Rectal smooth muscle tissue (tissue), 1 donor: ENCODE results near the gene DNER.

ENCODE experiments used
- H3K27ac ChIP-seq: one replicate; pipeline ENCODE4 v1.7.0; 2013; ENCODE audit warnings: low read depth, low read length, inconsistent platforms
- H3K27me3 ChIP-seq: one replicate; pipeline ENCODE4 v1.7.0; 2013; ENCODE audit warnings: low read length; ENCODE audit not compliant: control insufficient read depth, insufficient read depth
- H3K36me3 ChIP-seq: one replicate; pipeline ENCODE4 v1.7.0; 2013; ENCODE audit warnings: low read length; ENCODE audit not compliant: control insufficient read depth, insufficient read depth
- H3K4me1 ChIP-seq: one replicate; pipeline ENCODE4 v1.7.0; 2013; ENCODE audit warnings: low read length; ENCODE audit not compliant: control insufficient read depth, insufficient read depth
- H3K4me3 ChIP-seq: one replicate; pipeline ENCODE4 v1.7.0; 2013; ENCODE audit warnings: low read length
- H3K9ac ChIP-seq: one replicate; pipeline ENCODE4 v1.7.0; 2013; ENCODE audit warnings: low read length

DNER gene

DNA sequence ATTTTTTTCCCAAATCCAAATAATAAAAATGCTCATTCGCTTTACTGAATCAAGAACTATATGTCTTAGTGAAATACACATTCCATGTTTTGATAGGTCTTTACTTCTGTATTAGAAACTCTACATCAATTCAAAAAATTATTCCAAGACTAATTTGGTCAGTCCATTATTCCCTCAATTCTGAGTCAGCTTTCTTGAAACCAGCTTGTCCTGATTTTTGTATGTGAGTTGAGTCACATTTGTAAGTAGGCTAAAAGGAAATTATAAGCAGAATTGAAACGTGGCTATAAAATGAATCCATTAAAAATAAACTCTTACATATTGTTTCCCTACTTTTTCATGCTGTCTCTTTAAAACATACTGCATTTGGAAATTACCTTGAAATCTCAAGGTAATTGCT is 113.0 kb downstream of the DNER start:
- Histone ChIP-seq H3K4me3 (no peak overlapping the region), H3K27ac (no peak overlapping the region), H3K4me1 (no peaks in the 10 kb centered on the region), H3K9ac (no peak overlapping the region), H3K27me3 (no peaks in the 10 kb centered on the region), H3K36me3 (no peaks in the 10 kb centered on the region)

DNA sequence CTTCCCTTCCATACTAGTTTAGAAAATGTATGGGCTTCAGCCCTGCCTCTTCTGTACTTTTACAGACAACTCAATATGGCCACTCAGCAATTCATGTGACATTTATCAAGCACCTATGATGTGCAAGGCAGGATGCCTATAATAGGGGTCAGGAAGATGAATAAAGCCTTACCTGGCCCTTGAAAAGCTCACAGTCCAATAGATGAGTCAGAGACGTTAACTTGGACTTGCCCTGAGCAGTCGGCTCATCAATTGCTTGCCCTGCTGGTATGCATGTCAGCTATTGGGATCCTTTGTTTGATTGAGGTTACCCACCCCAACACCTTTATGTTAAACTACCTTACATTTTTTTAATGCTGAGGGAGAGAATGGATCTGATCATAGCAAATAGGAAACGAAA is 116.1 kb downstream of the DNER start:
- Histone ChIP-seq H3K4me3 (no peak overlapping the region), H3K36me3 (no peaks in the 10 kb centered on the region), H3K27ac (no peak overlapping the region), H3K9ac (no peak overlapping the region), H3K27me3 (no peaks in the 10 kb centered on the region), H3K4me1 (no peaks in the 10 kb centered on the region)

DNA sequence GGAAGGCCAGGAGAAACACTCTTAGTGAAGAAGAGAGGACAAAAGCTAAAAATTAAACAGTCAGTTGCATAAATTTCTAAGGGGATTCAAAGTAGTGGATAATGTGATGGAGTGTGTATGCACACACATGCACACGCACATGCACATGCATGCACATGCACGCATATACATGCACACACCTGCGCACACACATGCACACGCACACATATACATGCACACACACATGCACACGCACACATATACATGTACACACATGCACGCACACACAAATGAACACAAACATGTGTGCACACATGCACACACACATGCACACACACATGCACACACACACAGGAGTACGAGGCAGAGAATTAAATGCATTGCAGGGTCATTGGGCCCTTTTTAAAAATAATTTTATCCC is 117.6 kb downstream of the DNER start:
- no peaks in the 10 kb centered on the region for H3K27me3 ChIP-seq
- H3K27ac ChIP-seq: no peak overlapping the region
- H3K4me3 ChIP-seq: no peak overlapping the region
- H3K4me1 ChIP-seq: no peaks in the 10 kb centered on the region
- no peak overlapping the region for H3K9ac ChIP-seq
- no peaks in the 10 kb centered on the region for H3K36me3 ChIP-seq

DNA sequence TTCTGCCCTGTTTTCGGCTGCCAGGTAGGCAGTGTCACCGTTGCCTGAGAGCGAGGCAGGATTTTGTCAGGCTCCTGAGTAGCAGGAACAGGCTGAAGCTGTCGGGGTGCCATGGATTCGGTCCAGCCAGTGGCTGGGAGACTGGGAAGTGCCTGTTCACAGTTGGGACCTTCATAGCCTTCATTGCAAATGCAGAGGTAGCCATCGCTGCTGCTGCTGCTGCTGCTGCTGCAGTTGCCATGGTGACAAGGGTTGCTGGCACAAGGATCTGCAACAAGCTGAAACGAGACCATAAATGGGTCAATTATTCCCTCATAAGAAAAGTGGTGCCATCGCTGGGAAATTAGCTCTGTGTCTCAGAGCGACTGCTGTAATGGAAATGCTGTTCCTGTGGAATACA is 122.7 kb downstream of the DNER start:
- Histone ChIP-seq H3K27ac (no peak overlapping the region), H3K36me3 (no peaks in the 10 kb centered on the region), H3K4me3 (no peak overlapping the region), H3K27me3 (no peaks in the 10 kb centered on the region), H3K9ac (no peak overlapping the region), H3K4me1 (no peaks in the 10 kb centered on the region)

DNA sequence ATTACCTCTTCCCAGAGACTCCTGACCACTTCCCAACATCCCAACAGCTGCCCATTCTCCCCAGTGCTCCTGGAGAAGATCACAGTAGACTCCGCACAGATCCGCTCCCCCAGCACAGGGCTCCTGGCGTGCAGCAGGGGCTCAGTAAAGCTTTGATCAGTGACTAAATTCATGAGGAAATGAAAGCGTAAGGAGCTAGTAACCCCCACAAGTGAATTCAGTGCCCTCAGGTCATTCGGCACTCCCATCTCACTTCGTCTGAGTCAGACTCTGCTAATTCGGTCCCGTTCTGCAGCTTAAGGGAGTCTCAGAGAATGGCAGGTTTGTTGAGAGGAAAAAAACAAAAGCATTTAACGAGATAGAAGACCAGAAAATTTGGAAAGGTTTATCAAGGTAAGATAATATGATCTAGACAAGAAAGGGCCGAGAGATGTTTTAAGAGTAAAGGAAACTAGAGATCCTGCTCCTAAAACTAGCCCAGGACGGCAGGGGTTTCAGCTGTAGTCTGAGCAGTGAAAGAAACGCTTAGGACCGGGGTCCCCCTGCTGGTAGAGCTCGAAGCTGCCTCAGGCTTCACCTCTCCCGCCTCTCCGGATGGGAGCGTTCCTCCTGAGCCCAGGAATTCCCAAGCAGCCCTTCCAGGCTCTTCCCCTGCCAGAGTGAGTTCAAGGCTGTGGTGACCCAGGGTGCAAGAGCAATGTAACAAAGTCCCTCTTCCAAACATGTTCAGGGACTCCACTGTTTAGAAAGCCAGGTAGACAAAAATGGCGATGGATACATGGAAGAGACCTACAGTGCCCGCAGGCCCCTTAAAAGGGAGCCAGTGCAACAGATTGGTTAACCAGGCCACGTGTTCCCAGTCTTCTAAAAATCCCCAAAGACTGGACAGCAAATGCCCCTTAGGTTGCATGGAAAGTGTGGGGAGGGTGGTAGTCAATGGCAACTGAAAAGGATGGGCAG is 127.3 kb downstream of the DNER start:
- Histone ChIP-seq H3K36me3 (no peaks in the 10 kb centered on the region), H3K9ac (no peak overlapping the region), H3K4me1 (no peaks in the 10 kb centered on the region), H3K4me3 (peak overlapping the region; percentile 37), H3K27me3 (no peaks in the 10 kb centered on the region), H3K27ac (peak overlapping the region; percentile 45)

DNA sequence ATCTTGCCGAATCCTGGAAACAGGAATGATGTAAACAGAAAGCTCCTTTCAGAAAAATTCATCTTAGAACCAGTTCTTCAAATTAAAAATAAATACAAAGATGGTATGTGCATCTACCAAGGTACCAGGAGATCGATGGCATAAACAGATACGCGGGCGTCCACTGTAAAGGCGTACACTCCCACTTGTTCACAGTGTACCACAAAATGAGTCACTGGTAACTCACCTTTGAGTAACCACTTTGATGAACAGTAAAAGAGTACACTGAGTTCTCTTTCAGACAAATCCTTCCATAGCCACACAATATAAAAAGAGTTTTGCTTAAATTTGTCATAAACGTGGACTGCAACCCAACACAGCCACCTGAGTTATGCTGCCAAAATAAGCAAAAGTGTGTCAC is 128.3 kb downstream of the DNER start:
- Histone ChIP-seq H3K27ac (no peak overlapping the region), H3K36me3 (no peaks in the 10 kb centered on the region), H3K9ac (no peak overlapping the region), H3K4me1 (no peaks in the 10 kb centered on the region), H3K4me3 (no peak overlapping the region), H3K27me3 (no peaks in the 10 kb centered on the region)

DNA sequence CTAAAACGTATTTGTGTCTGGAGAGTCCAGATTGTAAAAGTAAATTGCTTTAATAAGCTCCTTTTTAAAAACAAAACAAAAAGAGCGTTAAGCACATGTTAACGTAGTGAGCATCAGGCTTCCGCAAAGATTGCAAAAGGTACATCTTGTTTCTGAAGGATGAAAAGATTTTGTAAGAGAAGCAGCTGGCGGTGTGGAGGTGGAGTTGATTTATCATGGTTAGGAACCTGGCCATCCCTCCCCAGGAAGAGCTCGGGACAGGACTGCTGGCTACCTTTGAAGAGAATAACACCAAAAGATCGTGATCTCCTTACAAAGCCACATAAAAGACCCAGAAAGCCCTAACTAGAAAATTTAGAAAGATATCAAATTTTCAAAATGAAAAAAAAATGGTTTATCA is 132.2 kb downstream of the DNER start:
- H3K4me3 ChIP-seq: no peak overlapping the region
- H3K27me3 ChIP-seq: no peaks in the 10 kb centered on the region
- no peaks in the 10 kb centered on the region for H3K4me1 ChIP-seq
- no peaks in the 10 kb centered on the region for H3K36me3 ChIP-seq
- no peak overlapping the region for H3K27ac ChIP-seq
- no peak overlapping the region for H3K9ac ChIP-seq

DNA sequence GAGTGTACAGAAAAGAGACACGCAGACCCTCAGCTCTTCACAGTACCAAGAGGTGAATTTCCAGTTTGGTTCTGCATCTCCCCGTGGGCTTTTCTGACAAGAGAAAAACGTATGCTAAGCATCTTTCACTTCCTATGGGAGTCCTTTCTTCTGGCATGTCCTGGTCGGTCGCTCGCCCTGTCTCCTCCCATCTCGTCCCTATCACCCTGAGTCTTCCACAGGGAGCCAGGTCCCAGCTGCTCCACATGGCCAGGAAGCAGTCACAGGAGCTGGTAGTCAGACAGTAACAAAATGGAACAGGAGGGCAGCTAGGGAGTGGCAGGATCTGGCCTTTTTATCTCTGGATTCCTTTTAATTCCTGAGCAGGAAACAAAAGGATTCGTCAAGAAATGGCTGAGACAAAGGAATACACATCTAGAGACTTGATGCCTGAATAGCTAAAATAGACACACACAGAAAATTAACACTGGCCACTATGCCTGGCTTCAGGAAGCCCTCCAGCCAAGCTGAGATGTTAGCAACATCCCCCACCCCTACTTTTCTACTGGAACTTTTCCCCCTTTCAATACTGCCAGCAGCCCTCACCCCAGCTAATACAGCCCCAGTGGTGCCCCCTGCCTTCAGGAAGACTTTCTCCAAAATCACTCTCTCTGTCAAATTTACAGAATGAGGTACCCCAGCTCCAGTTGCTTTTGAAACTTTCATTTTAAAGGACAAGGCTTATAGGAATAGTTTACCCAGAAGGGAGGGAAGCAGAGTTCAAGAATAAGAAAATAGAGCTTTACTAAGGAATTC is 136.1 kb downstream of the DNER start:
- no peak overlapping the region for H3K9ac ChIP-seq
- no peaks in the 10 kb centered on the region for H3K4me1 ChIP-seq
- no peak overlapping the region for H3K27ac ChIP-seq
- H3K4me3 ChIP-seq: no peak overlapping the region
- no peaks in the 10 kb centered on the region for H3K36me3 ChIP-seq
- H3K27me3 ChIP-seq: no peaks in the 10 kb centered on the region

DNA sequence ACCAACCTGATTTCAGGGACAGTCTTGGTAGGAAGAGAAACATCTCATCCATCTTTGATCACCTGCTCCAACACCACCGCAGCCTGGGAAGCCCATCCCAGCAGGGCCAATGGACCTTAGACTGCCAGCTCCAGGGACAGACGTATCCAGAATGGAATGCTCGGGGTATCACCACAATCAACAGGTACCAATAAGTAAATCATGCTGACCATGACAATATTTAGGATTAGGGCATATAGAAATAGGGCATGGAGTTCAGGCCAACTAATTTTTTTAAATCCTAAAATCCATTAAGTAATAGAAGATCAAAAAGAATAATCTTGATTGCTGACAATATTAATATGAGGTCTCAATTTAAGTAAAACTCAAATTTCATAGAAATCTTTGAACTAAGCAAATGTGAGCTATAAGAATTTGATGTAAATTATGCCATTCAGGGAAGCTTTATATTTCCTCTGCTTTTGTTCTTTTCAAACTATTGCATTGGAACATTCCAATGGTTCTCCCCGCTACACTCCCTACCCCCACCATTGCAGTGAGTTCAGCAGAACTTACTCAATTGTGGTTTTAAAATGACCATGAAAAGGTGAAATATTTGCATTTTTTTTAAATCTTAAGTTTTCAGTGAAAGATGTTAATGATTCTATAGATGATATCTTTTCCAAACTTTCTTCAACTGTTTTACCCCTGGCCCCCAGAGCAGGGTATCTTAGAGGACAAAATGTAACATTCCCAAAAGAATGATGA is 138.6 kb downstream of the DNER start:
- H3K9ac ChIP-seq: no peak overlapping the region
- no peaks in the 10 kb centered on the region for H3K36me3 ChIP-seq
- H3K27me3 ChIP-seq: no peaks in the 10 kb centered on the region
- no peak overlapping the region for H3K4me3 ChIP-seq
- no peak overlapping the region for H3K27ac ChIP-seq
- H3K4me1 ChIP-seq: no peaks in the 10 kb centered on the region

DNA sequence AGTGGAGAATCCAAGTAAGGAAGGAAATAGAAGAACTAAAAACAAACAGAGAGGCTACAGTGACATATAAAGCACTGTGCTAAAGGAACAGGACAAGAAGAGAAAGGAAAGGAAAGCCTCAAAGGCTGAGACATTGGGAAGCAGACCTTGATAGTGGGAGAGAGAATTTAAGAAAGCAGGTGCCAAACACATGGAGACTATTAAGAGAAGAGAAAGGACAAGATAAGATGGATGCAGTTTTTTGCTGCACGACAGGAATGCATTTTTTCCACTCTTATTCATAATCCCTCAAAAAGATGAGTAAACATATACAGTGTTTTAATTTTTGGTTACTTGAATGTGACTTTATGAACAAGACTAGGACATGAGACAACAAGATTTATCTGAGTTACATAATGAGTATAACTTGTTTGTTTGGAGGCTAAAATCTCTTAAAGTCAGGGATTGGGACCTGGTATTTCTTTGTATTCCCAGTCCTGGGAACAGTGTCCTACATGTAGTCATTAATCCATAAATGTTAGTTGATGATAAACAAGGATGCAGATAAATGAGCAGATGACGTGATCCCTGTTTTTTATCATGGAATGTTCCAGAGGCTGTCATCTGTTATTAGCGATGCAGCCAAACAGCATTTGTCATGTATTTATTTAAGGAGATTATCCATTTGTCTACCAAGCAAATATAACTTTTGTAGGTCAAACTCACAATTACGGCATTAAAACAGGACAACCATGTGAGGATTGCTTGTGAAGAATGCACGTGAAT is 141.7 kb downstream of the DNER start:
- H3K27ac ChIP-seq: peak overlapping the region; percentile 11
- no peaks in the 10 kb centered on the region for H3K36me3 ChIP-seq
- no peaks in the 10 kb centered on the region for H3K27me3 ChIP-seq
- H3K9ac ChIP-seq: no peak overlapping the region
- no peak overlapping the region for H3K4me3 ChIP-seq
- H3K4me1 ChIP-seq: no peaks in the 10 kb centered on the region

DNA sequence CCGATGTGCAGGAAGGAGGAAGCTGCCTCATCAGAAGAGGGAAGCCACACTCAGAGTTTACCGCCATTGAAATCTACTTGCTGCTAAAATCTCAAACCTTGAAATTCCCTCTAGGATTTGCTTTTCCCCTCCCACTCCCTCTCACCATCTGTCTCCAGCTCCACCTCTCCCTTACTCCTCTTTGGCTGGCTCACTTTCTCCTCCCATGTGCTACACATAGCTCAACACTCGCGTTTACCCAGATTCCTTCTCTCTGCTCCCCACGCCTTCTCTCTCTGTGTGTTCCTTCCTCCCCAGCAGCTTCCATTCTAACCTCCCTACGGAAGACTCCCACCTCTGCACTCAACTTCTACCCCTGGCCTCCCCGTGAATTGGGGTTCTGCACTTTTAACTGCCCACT is 143.1 kb downstream of the DNER start:
- H3K27me3 ChIP-seq: no peaks in the 10 kb centered on the region
- H3K36me3 ChIP-seq: no peaks in the 10 kb centered on the region
- H3K27ac ChIP-seq: peak overlapping the region; percentile 11
- H3K4me1 ChIP-seq: no peaks in the 10 kb centered on the region
- H3K9ac ChIP-seq: no peak overlapping the region
- H3K4me3 ChIP-seq: no peak overlapping the region

DNA sequence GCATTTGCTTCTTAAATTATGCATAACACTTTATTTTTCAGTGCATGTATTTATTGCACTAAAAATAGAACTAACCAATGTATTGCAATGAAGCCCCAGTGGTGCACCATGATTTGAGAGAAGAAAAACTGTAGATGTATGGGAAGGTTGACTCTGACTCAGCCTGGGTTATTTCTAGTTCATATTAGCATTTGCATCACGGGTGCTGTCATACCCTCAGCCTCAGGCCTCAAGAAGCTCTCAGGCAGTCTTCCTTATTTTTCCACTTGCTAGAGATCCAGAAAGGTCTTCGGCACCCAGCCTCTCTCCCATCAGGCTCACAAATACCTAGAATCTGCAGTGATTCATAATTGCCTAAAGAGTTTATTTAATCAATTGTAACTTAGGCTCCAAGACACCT is 148.0 kb downstream of the DNER start:
- Histone ChIP-seq H3K9ac (no peak overlapping the region), H3K36me3 (no peaks in the 10 kb centered on the region), H3K4me1 (no peaks in the 10 kb centered on the region), H3K27ac (no peak overlapping the region), H3K27me3 (no peaks in the 10 kb centered on the region), H3K4me3 (no peak overlapping the region)
